HG03159 (cell line): Measurements from ENCODE around the gene RUNX2.

Experiments
- ATAC-seq: cut with Tn5 transposase; IDR thresholded peaks from one replicate; pipeline ENCODE4 v1.9.1; 2021; ENCODE audit warnings: mild to moderate bottlenecking, moderate library complexity; ENCODE audit not compliant: unreplicated experiment

The RUNX2 gene

DNA sequence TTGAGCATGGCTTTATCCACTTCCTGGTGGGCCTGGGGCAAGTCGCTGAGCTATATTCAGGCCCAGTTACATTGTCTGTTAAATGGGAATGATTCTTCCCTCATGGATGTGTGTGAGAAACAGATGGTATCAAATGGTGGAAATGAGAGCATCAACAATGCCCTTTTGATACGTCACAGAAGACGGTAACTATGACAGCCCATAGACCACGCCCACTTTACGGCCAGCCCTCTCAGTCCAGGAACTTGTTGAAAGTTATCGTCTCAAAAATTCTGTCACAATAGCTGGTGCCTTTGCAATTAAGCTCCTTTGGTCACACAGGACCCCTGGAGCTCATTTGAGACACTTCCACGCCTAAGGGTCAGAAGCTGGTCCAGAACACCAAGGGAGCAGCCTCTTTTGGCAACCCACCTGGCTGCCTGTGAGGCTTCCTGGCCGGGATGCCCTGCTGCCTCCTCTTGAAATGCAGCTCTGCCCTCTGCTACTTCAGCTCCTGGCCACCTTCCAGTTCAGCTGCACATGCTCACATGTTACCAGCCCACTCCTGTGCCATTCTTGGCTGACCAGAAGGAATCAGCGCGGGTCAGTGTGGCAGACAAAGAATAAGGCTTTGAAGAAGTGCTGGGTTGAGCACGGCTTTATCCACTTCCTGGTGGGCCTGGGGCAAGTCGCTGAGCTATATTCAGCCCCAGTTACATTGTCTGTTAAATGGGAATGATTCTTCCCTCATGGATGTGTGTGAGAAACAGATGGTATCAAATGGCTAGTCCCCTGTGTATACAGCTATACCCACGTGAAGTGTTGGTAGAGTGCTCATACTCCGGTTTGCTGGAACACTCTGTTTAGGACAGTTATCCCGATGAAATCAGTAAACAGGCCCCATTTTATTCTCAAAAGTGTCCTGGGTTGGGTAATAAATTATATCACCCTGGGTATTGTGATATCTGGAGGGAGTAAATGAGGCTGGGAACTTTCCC, 248.8 kb downstream of the RUNX2 start:
- no peak for ATAC-seq

DNA sequence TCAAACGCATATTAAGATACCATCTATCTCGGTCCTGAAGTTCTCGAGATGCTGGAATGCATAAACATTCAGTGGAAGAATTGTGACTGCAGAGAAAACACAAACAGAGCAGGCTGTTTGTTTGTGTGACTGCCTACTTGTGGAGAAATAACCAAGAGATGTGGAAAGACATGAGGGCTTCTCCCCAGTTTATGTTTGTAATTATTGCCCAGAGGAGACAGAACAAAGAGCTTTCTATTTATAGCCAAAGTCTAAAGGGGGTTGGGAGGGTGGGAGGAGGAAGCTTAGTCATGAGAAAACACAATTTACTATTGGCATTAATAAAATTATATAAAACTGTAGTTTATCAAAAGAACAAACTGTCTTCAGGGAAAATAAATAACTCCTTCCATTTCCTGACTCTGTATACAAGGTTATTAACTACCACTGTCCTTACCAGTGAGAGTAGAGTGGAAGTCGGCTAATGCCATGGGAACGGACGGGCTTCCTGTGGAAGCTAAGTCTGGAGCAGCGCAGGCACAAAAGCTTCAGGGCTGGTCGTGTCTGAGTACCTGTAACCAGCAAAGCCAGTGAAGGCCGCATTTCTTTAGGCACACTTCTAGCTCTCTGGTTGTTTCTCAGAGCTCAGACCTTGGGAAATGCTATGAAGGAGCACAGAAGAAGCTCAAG, 249.8 kb downstream of the RUNX2 start:
- no peak for ATAC-seq

DNA sequence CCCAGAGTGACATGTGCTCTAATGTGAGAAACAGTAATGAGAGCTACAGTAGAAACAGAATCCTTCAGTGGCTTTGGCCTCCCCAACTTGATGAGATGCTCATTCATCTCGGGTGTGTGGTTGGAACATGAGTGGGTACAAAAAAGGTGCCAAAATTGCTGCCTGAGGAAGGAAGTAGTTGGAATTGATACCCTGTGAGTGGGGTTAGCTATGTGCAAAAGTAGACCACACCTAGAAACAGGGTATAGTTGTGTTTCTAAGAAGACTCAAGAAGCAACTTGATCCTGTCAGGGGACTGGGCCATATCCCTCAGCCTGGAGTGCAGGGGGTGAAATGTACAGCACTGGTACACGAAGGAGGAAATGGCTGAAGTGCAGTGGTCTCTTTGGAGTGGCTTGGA, 256.0 kb downstream of the RUNX2 start:
- no peak for ATAC-seq

DNA sequence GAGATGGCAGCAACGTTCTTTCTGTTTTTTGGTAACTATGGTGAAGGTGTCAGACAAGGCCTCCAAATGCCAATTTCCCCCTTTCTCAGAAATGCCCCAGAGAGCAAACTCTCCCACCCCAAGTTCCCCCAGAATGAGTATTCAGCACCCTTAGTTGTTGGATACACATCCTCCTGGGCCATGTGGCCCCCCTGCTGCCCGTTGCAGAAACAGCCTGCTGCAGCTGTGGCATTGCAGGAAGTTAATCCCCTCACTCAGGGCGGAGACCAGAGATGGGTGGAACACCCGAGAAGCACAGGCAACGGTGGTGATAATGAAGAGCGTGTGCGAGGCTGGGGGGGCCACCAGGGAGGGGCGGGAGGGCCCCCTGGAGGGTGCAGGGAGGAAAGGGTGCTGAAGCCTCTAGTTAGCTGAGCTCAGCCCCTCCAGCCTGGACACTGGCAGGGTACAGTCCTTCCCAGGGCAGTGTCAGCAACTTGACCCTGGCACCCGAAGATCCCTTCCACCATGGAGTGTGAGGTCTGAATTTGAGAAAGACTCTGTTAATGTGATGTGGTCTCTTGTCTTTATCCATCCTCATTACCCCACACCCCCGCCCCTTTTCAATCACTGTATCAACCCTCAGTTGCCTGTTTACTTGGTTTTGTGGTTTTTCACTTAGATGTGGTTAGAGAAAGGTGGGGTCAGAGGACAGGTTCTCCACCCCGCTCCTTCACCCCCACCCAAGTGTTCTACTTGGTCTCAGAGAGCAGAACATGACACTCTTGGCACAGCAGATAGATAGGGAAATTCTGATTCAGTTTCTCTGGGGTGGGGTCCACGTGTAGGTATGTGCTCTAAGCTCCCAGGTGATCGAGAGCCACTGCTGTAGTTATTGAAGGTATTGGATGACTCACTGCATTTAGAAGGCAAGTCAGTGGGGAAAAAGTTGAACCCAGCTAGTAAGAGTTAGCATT, 258.4 kb downstream of the RUNX2 start:
- ATAC-seq, result no peak

DNA sequence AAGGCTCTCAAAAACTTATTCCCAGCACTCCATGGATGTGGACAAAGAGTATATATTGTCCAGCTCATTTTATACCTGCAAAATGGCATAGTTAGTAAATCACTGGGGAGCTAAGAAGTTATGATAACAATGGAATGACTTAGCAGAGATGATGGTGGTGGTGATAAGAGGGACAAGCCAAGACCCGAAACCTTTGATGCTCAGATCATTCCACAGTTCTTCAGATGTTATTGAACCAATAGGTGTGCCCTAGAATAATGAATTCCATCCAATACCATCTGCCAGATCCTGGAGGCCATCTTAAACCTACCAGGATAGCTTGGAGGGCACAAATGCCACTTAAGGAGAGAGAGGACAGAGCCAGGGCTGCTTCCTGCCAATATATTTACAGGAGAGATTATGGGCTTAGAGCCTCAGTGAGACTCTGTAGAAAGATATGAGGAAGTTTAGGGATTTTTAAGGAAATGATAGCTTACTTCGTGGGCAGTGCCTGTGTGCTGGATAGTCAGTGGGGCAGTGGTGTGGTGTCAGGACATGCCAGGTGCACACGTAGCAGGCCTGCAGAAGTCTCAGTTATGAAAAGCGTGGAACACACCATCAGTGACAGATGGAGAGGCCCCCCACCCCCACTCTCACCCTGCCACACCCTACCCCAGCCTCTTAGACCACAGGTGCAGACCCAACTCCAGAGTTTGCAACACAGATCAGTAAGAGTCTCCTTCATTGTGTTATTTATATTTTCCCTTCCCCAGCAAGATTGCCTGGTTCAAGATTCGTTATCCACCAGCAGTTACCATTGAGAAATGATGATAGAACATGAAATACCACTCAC, 259.3 kb downstream of the RUNX2 start:
- ATAC-seq, result no peak

DNA sequence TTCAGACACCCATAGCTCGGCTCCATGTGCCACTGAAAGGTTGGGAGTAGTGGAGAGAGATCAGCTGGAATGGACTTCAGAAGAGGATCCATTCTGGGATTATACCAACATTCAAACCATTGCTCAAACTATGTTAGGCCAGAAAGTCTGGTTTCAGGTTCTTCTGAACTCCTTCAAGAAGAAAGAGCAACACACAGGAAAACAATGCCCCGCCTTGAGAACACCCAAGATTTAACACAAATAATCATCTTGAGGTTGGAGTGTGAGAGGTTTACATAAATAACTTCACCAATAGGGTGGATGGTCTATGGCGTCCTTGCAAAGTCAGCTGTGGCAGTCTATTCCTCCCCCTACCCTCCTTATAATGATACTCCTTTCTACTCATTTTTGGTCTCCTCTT, 261.2 kb downstream of the RUNX2 start:
- no peak for ATAC-seq

DNA sequence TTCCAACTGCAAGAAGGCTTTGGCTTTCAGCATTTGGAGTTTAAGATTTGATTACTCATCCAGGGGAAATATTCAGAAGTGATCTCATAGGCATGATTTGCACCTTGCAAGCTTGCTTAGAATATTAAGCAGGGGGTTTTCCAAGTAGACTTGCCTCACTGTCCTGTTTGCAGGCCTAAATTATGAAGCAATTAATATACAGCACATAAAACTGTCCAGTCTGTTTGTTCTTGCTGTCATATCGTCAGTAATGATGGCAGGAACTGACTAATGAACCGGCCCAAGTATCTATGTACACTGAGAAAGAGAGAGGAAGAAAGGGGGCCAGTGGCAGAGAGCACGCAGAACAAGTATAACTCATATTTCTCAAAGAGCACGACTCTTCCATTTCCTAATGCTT, 262.1 kb downstream of the RUNX2 start:
- ATAC-seq, result no peak

DNA sequence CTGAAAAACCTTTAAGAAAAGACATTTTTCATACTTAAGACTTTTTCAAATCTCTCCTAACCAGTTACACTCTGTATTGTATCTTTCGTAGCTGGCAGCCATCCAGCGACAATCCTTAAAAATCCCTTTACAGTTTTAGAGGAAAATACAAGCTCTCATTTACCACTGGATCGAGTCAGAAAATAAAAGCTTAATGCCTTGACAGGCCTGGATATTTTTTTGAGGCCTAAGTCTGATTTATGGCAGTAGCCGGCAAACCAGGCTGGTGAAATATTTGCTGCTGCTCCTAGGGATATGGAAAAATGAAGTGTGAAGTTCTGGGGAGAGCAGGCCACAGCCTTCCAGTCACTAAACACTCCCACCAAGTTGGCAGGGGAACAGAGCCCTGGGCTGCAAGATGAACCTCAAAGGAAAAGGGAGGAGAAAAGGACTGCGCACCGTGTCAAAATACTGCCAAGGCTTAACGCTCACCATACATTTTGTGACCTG, 262.6 kb downstream of the RUNX2 start:
- ATAC-seq, result no peak

DNA sequence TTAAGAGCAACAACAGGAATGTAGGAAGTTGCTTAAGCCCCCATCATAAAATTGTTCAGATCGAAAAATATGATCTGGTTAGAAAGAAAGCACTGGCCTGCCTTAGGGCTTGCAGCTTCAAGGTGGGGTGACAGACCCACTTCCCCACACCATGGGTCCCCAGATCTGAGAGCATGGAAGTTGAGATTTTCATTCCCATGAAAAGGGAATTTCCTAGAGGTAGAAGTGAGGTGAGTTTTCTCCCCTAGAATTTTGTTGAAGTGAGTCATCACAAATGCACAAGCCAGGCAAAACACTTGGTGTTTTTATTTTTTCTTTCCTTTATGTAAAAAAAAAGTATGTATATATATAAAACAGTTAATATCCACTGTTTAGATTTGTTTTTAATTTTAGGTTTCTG, 263.2 kb downstream of the RUNX2 start:
- no peak for ATAC-seq

DNA sequence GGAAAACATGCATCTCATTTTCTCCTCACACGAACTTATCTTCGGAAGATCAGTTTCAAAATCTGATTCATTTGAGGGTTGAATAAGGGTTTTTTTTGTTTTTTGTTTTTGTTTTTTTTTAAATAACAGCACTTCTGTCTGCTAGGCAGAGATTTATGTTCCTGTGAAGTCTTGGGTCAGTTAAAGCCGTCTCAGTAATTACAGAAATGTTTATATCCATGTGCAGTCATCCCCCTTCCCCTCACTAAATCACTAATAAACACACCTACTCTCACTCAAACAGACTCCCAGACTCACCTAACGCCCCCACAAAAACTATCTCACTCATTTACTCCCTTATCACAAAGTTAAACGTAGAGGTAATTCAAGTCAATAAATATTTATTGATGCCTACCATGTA, 263.8 kb downstream of the RUNX2 start:
- ATAC-seq, result no peak

DNA sequence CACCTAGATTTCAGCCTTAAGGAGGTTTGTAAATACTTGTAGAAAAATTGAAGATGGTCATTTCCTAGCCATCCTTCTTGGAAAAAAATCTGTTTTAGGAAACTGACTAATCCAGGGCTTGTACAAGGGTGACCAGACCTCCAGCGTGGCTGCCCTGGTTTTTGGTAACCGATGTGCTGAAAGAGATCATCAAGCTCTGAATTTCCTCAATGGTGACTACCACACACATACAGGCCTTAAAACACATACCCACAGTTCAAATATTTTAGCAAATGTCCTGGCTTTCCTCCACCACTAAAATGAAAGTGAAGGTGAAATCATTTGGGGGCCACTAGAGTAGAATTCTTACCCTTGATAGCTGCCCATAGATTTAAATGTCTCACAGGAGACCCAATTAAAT, 264.9 kb downstream of the RUNX2 start:
- ATAC-seq, result no peak

DNA sequence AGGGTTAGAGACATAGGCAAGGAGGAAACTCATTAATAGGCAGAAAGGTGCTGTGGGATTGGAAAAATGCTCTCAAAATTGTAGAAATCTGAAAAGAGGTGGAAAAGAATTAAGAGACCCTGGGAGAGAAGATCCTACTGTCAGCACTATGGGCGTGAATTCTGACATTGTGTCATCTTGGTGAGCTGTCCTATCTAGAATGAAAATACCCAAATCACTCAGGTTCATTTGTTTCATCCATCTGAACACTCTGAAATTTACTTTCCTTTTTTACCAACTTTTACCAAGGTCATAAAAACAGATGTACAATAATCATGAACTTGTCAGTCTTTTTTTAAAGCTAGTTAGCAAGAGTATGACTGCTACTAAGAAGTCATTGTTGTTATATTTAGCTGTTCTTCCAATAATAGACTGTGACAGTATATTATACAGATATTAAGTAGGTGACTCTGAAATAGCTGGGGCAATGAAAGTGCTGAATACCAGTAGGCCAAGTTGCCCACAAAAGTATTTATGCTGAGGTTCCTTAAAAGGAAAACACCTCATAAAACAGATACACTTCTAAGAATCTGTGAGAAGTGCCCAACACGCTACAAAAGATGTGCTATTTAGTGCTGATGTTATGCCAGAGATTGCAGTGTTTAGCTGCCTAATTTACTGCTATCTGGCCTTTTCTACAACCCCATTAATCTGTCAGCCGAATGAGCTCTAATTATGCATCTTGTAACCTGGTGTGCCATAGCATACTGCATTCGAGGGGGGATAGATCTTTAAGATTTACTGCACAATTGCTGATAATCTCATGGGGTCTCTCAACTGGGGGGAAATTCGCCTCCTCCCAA, 267.1 kb downstream of the RUNX2 start:
- ATAC-seq, result no peak

DNA sequence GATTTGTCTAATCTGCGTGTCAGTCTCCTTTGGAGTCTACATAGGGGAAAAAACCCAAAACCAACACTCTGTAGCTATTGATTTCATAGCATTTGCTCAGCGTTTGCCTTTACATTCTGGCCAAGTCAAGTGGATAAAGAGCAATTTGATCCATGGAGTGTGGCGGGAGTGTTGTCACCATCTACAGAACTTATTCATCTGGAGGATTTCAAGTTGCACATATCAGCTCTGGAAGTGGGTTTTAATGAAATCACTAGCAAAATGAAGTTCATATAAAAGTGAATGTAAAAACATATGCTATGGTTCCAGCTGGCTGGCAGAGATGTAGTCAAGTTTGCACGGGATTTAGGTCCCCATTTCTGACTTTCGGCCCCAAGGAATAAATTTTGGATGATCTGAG, 269.3 kb downstream of the RUNX2 start:
- ATAC-seq, result no peak

DNA sequence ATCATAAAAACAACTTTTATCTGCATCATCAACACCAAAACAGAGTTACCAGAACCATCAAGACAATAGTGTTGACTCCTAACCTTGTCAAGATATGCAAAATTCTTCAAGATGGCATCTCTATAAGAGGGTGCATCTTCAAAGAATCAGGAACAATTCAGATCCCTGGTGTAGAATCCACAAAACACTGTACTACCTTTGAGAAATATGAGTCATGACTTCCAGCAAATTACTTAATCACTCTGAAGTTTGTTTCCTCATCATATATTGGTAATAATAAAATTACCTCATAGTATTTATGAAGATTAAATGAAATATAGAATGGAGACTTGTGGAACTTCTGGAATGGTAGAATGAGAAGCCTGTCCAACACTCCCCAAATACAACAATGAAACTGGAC, 270.9 kb downstream of the RUNX2 start:
- ATAC-seq, result no peak

DNA sequence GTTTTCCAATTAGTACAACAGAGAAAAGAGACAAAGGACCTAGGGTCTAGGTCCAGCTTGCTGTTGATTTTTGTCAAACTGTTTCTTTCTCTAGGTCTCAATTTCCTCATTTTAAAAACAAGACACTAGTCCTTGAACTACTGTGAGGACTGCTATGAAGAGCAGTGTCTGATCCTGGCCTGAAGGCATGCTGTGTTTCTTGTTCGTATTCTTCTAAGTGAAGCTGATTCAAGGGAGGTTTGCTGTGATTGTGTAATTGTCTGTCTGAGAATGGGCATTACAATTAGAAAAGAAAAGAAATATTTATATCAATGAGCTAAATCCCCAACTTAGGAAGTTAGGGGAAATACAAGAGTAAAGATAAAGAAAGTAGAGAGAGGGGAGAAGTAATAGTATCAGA, 277.8 kb downstream of the RUNX2 start:
- ATAC-seq, result no peak

DNA sequence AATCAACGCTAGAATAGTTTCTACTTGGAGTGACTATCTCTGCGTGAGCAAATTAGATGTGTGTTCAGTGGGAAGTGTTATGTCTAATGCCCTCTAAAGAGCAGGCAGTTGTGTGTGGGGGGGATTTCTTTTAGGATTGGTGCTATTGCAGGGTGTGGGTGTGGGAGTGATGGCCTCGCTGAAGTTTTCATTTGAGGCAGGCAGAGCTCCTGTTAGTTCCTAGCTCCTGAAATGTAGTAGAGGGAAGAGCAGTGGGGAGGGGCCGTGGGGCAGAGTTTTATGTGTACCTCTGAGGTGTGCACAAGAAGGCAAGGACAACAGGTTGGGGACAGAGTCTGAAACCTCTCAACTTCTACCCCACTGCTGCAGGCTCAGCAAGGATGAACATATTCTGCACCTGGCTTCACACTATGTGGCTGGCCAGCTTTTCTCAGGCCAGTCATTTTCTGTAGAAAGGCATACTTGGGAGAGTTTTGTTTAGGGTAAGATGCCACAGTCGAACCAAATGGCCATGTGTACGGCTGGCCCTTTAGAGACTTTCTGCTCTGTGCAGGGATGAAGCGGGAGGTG, 278.8 kb downstream of the RUNX2 start:
- no peak for ATAC-seq

DNA sequence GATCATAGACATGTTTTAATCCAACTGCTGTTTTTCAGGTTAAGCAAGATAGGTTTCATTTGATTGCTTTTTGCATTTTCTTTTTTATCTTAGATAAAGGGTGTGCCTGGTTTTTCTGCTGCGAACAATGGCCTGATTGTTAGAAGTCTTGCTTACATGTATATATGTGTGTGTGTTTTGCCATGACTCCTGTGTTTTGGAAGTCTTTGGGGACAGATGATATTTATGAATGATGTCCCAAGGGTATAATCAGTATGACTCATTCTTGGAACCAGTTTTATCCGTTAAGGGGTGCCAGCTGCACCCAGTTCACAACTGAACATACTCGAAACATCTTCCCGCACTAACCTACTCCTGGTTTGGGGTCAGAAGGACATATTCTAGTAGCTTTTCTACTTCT, 279.7 kb downstream of the RUNX2 start:
- ATAC-seq, result no peak

DNA sequence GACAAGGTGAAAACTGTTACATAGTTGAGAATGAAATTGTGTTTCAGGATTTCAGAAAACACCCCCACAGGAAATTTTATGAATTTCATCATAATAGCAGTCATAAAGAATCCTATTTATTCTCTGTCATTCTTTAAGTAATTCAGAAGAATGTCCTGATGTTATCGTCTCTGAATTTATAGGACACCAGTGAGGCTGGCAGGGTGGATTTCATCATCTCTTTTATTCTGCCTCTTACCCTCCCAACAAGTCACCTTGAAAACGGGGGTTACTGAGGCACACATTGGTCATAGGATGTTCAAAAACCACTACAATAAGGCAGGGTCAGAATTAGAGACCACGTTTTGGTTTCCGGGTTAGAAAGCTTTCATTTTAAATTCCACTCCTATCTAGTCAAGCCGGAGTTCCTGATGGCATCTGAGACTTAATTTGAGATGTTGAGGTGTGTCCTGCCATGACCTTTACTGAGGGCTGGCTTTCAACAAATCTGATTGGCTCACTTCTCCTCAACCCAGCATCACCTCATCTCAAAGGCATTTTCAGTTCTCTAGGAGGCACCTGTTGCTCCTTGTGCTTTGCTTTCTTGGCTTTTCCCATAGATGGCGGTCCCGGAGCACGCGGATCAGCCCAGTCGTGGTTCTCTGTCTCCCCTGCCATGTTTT, 280.3 kb downstream of the RUNX2 start:
- ATAC-seq, result no peak
